Measurements from ENCODE around the gene PLIN5.

The PLIN5 gene

GRCh38 chr19:4482721-4483364 lies 52.2 kb downstream of the PLIN5 start:
- Histone ChIP-seq H3K27me3 (replicated peaks; ENCODE audit: insufficient read depth, low read length) (no peaks in the 10 kb centered on the region), H3K27ac (ENCODE audit: low read length) (no peak overlapping the region), H4K20me1 (ENCODE audit: insufficient read depth, low read length) (no peaks in the 10 kb centered on the region), H3K36me3 (replicated peaks; ENCODE audit: insufficient read depth, low read length) (no peaks in the 10 kb centered on the region), H3F3A (ENCODE audit: insufficient read depth, low read length) (no peaks in the 10 kb centered on the region), H3K4me2 (ENCODE audit: low read depth, low read length) (no peak overlapping the region), H3K4me1 (ENCODE audit: low read length) (no peaks in the 10 kb centered on the region), H3K9me2 (replicated peaks; ENCODE audit: insufficient read depth, low read length) (no peaks in the 10 kb centered on the region), H3K79me2 (ENCODE audit: low read length) (no peaks in the 10 kb centered on the region), H3K9ac (ENCODE audit: low read length) (no peak overlapping the region), H3K4me3 (ENCODE audit: low read length) (no peak overlapping the region), H3K9me3 (replicated peaks; ENCODE audit: insufficient read depth, low read length) (no peaks in the 10 kb centered on the region), H2AFZ (ENCODE audit: low read length) (no peak overlapping the region)
- no peak for DNase-seq
- no peak for TF ChIP-seq EZH2phosphoT487 (IDR thresholded peaks at IDR 0.05; ENCODE audit: low read length)
- no peak for TF ChIP-seq CTCF (IDR thresholded peaks at IDR 0.05; ENCODE audit: low read length)
- TF ChIP-seq EZH2 (optimal IDR thresholded peaks at IDR 0.05; ENCODE audit: low read depth, low read length) = no peak

- H2AFZ ChIP-seq (ENCODE audit: low read length) = no peak overlapping the region
- no peaks in the 10 kb centered on the region for H3F3A ChIP-seq (ENCODE audit: insufficient read depth, low read length)
- TF ChIP-seq EZH2phosphoT487 (IDR thresholded peaks at IDR 0.05; ENCODE audit: low read length) (no peak), CTCF (IDR thresholded peaks at IDR 0.05; ENCODE audit: low read length) (no peak), EZH2 (optimal IDR thresholded peaks at IDR 0.05; ENCODE audit: low read depth, low read length) (no peak)
- no peaks in the 10 kb centered on the region for H3K9me2 ChIP-seq (replicated peaks; ENCODE audit: insufficient read depth, low read length)
- H4K20me1 ChIP-seq (ENCODE audit: insufficient read depth, low read length) = no peaks in the 10 kb centered on the region
- H3K4me1 ChIP-seq (ENCODE audit: low read length) = 0 out of 2 replicates have a peak, but pooled peaks cover 4% of the 10 kb centered on the region
- no peaks in the 10 kb centered on the region for H3K36me3 ChIP-seq (replicated peaks; ENCODE audit: insufficient read depth, low read length)
- no peak overlapping the region for H3K27ac ChIP-seq (ENCODE audit: low read length)
- H3K79me2 ChIP-seq (ENCODE audit: low read length) = peaks cover 31% of the 10 kb centered on the region
- DNase-seq = no peak
- H3K27me3 ChIP-seq (replicated peaks; ENCODE audit: insufficient read depth, low read length) = no peaks in the 10 kb centered on the region
- H3K4me2 ChIP-seq (ENCODE audit: low read depth, low read length) = no peak overlapping the region
- no peak overlapping the region for H3K9ac ChIP-seq (ENCODE audit: low read length)
- H3K9me3 ChIP-seq (replicated peaks; ENCODE audit: insufficient read depth, low read length) = no peaks in the 10 kb centered on the region
- no peak overlapping the region for H3K4me3 ChIP-seq (ENCODE audit: low read length)
Measured at GRCh38 chr19:4477034-4477801, 57.8 kb downstream of the PLIN5 start.

GRCh38 chr19:4474514-4475022 lies 60.5 kb downstream of the PLIN5 start:
- Histone ChIP-seq H3K9me2 (replicated peaks; ENCODE audit: insufficient read depth, low read length) (no peaks in the 10 kb centered on the region), H3K79me2 (ENCODE audit: low read length) (peaks cover 31% of the 10 kb centered on the region), H3F3A (ENCODE audit: insufficient read depth, low read length) (peaks cover 5% of the 10 kb centered on the region; the same call in 1 of the 2 replicates), H4K20me1 (ENCODE audit: insufficient read depth, low read length) (no peaks in the 10 kb centered on the region), H3K27ac (ENCODE audit: low read length) (no peak overlapping the region), H3K9ac (ENCODE audit: low read length) (no peak overlapping the region), H3K27me3 (replicated peaks; ENCODE audit: insufficient read depth, low read length) (no peaks in the 10 kb centered on the region), H3K4me1 (ENCODE audit: low read length) (0 out of 2 replicates have a peak, but pooled peaks cover 4% of the 10 kb centered on the region), H3K4me3 (ENCODE audit: low read length) (no peak overlapping the region), H3K36me3 (replicated peaks; ENCODE audit: insufficient read depth, low read length) (no peaks in the 10 kb centered on the region), H2AFZ (ENCODE audit: low read length) (no peak overlapping the region), H3K4me2 (ENCODE audit: low read depth, low read length) (no peak overlapping the region), H3K9me3 (replicated peaks; ENCODE audit: insufficient read depth, low read length) (no peaks in the 10 kb centered on the region)
- TF ChIP-seq EZH2 (optimal IDR thresholded peaks at IDR 0.05; ENCODE audit: low read depth, low read length) (no peak), CTCF (IDR thresholded peaks at IDR 0.05; ENCODE audit: low read length) (no peak), EZH2phosphoT487 (IDR thresholded peaks at IDR 0.05; ENCODE audit: low read length) (no peak)
- DNase-seq = no peak
